Measurements from ENCODE around the gene SLC35F2. TPM values are rescaled to one million over a fixed set of nuclear protein-coding genes. Genes with fewer than 3 reads are reported as not detected.

The SLC35F2 gene
- total RNA-seq, 1 experiment from 2014 or later: 35.7 TPM

DNA sequence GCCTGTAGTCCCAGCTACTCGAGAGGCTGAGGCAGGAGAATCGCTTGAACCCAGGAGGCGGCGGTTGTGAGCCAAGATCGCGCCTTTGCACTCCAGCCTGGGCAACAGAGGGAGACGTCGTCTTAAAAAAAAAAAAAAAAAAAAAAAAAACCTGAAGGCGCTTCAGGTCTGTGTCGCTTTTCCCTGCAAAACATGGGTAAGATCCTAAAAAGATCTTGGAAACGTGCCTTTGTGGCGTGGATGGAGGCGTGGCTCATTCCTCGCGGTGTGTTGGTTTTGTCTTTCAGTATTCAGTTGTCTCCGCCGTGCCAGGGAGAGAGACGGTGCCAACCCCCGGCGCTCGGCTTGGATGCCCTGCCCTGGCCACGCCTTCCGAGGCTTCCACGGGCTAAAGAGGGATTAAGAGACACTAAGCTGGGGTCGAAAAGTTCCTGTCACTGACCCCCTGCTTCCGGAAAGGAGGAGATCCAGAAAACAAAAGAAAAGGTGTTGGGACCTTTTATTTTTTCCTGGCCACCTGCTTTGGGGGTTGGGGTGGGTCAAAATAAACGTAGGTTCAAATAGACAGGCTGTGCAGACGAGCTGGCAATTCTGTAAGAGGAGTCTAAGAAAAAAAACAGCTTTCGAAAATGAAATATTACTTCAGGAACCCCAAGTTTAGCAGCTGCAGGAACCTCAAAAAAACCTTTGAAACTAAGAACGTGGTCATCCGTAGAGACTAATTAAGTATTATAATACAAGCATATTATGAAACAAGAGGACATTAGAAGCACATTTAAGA, 1.1 kb upstream of the SLC35F2 start:
- Histone ChIP-seq H3K4me2 (peak overlapping the region; percentile 73), H3K4me1 (replicated peaks; ENCODE audit: insufficient read depth) (peaks cover 28% of the 10 kb centered on the region), H2AFZ (peak overlapping the region; percentile 96), H4K20me1 (ENCODE audit: insufficient read depth) (peaks cover 16% of the 10 kb centered on the region), H3K36me3 (ENCODE audit: low read depth) (peaks cover 6% of the 10 kb centered on the region; the same call in 1 of the 2 replicates), H3K27ac (peak overlapping the region; percentile 78), H3K27me3 (ENCODE audit: insufficient read depth, low read depth) (no peaks in the 10 kb centered on the region), H3K9me3 (ENCODE audit: insufficient read depth, low read depth) (no peaks in the 10 kb centered on the region), H3K9me2 (ENCODE audit: insufficient read depth) (no peaks in the 10 kb centered on the region), H3K79me2 (ENCODE audit: low read depth) (peaks cover 43% of the 10 kb centered on the region), H3K4me3 (peak overlapping the region; percentile 93), H3F3A (ENCODE audit: insufficient read depth, low read depth) (peaks cover 29% of the 10 kb centered on the region)
- TF ChIP-seq, protein P1, sequence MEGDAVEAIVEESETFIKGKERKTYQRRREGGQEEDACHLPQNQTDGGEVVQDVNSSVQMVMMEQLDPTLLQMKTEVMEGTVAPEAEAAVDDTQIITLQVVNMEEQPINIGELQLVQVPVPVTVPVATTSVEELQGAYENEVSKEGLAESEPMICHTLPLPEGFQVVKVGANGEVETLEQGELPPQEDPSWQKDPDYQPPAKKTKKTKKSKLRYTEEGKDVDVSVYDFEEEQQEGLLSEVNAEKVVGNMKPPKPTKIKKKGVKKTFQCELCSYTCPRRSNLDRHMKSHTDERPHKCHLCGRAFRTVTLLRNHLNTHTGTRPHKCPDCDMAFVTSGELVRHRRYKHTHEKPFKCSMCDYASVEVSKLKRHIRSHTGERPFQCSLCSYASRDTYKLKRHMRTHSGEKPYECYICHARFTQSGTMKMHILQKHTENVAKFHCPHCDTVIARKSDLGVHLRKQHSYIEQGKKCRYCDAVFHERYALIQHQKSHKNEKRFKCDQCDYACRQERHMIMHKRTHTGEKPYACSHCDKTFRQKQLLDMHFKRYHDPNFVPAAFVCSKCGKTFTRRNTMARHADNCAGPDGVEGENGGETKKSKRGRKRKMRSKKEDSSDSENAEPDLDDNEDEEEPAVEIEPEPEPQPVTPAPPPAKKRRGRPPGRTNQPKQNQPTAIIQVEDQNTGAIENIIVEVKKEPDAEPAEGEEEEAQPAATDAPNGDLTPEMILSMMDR (conservative IDR thresholded peaks at IDR 0.05): no peak
- no peak for TF ChIP-seq EZH2 (IDR thresholded peaks at IDR 0.05; ENCODE audit: low read depth)
- ChIA-PET POLR2A (ENCODE audit: unreplicated experiment) (interaction anchor here (0.7 kb wide), 1 partner anchor 312 kb away, joined by 39 read pairs; no protein-coding TSS in a partner anchor), CTCF (interaction anchor here (0.5 kb wide), 1 partner anchor 34 kb away, joined by 9 read pairs; no protein-coding TSS in a partner anchor)
- intact Hi-C loops (cut with micrococcal nuclease; ENCODE audit: unreplicated experiment): loop anchor here (1.0 to 5.0 kb wide), 4 partner anchors 19 to 73 kb away; no protein-coding TSS in a partner anchor
- DNase-seq: peak; percentile 67 to 69
- TSS peak; percentile 85 for BruUV-seq (replicated peaks)

DNA sequence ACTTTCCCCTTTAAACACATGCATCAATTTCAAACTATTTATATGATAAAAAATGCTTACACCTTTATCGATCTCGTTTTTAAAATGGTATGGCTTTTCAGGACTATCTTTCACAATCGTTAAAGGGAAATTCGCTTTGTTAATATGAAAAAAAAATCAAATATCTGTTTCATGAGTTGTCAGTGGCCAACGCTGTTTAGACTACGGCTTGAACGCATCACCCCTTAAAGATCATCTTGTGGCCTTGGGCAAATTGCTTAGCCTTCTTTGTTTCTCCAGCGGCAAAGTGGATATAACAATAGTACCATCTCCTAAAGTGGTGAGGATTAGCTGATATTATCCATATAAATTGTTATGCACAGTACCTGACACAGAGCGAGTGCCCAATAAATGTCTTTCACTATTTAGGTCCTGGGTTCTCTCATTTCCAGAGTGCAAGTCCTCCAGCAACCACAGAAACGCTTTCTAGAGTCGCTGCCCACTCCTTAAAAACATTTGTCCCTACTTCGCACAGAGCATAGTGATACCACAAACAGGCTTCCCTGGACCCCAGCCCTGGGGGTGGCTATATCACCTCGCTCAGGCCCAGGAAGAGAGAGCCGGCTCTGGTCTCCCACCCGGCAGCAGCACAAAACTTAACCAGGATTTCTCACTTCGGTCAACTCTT, 904 bp downstream of the SLC35F2 start:
- peaks cover 22% of the 10 kb centered on the region for H4K20me1 ChIP-seq (ENCODE audit: insufficient read depth)
- H3K4me1 ChIP-seq (replicated peaks; ENCODE audit: insufficient read depth): peaks cover 31% of the 10 kb centered on the region
- POLR2A ChIA-PET (ENCODE audit: unreplicated experiment): no interaction called here
- BruUV-seq (replicated peaks): TSS peak; percentile 32
- peaks cover 8% of the 10 kb centered on the region; the same call in 1 of the 2 replicates for H3K36me3 ChIP-seq (ENCODE audit: low read depth)
- DNase-seq: no peak
- peaks cover 30% of the 10 kb centered on the region for H3F3A ChIP-seq (ENCODE audit: insufficient read depth, low read depth)
- no peaks in the 10 kb centered on the region for H3K9me2 ChIP-seq (ENCODE audit: insufficient read depth)
- CTCF ChIA-PET: no interaction called here
- peak overlapping the region; percentile 93 for H3K4me3 ChIP-seq
- peak overlapping the region; percentile 96 for H2AFZ ChIP-seq
- intact Hi-C loops (cut with micrococcal nuclease; ENCODE audit: unreplicated experiment): loop anchor here (2.0 to 5.0 kb wide), 3 partner anchors 35 to 71 kb away; no protein-coding TSS in a partner anchor
- peak overlapping the region; percentile 78 for H3K27ac ChIP-seq
- H3K27me3 ChIP-seq (ENCODE audit: insufficient read depth, low read depth): no peaks in the 10 kb centered on the region
- TF ChIP-seq EZH2 (IDR thresholded peaks at IDR 0.05; ENCODE audit: low read depth): no peak
- TF ChIP-seq, protein P1 (conservative IDR thresholded peaks at IDR 0.05): no peak
- H3K9me3 ChIP-seq (ENCODE audit: insufficient read depth, low read depth): no peaks in the 10 kb centered on the region
- H3K79me2 ChIP-seq (ENCODE audit: low read depth): peaks cover 63% of the 10 kb centered on the region
- H3K4me2 ChIP-seq: peak overlapping the region; percentile 73

DNA sequence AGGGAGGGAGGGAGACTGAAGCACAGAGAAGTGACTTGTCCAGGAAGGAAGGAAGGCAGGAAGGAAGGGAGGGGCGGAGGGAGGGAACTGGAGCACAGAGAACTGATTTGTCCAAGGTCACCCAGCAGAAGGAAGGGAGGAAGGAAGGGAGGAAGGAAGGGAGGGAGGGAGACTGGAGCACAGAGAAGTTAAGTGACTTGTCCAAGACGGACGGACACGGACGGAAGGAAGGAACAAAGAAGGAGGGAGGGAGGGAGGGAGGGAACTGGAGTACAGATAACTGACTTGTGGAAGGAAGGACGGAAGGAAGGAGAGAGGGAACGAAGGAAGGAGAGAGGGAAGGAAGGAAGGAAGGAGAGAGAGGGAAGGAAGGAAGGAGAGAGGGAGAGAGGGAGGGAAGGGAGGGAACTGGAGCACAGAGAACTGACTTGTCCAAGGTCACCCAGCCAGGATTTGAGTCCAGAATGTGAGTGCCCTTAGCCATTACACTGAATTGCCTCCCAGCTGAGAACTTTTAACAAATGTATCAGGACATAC, 1.5 kb downstream of the SLC35F2 start:
- POLR2A ChIA-PET (ENCODE audit: unreplicated experiment): no interaction called here
- H2AFZ ChIP-seq: no peak overlapping the region

More for the DNA sequence above, 1.5 kb downstream of the SLC35F2 start:
- H3K4me2 ChIP-seq: peak overlapping the region; percentile 73
- no TSS peak for BruUV-seq (replicated peaks)
- TF ChIP-seq, protein P1 (conservative IDR thresholded peaks at IDR 0.05): no peak
- no peak for TF ChIP-seq EZH2 (IDR thresholded peaks at IDR 0.05; ENCODE audit: low read depth)
- H3K4me1 ChIP-seq (replicated peaks; ENCODE audit: insufficient read depth): peaks cover 31% of the 10 kb centered on the region
- intact Hi-C loops (cut with micrococcal nuclease; ENCODE audit: unreplicated experiment): loop anchor here (5.0 kb wide), 1 partner anchor 35 kb away; no protein-coding TSS in a partner anchor
- H3K27me3 ChIP-seq (ENCODE audit: insufficient read depth, low read depth): no peaks in the 10 kb centered on the region
- H3F3A ChIP-seq (ENCODE audit: insufficient read depth, low read depth): peaks cover 30% of the 10 kb centered on the region
- peak in 1 of 2 experiments; percentile 41 for DNase-seq
- peak overlapping the region; percentile 93 for H3K4me3 ChIP-seq
- H3K36me3 ChIP-seq (ENCODE audit: low read depth): peaks cover 8% of the 10 kb centered on the region; the same call in 1 of the 2 replicates
- H3K9me3 ChIP-seq (ENCODE audit: insufficient read depth, low read depth): no peaks in the 10 kb centered on the region
- no peaks in the 10 kb centered on the region for H3K9me2 ChIP-seq (ENCODE audit: insufficient read depth)
- peaks cover 22% of the 10 kb centered on the region for H4K20me1 ChIP-seq (ENCODE audit: insufficient read depth)
- peak overlapping the region; percentile 78 for H3K27ac ChIP-seq
- H3K79me2 ChIP-seq (ENCODE audit: low read depth): peaks cover 69% of the 10 kb centered on the region
- CTCF ChIA-PET: no interaction called here
